CD14-positive monocyte (primary cell): ENCODE data around the gene ACSL5. TPM values are rescaled to one million over a fixed set of nuclear protein-coding genes. Genes with fewer than 3 reads are reported as not detected.
"Not testable (repeated sequence)": the region's sequence is repeated elsewhere in the genome, so short reads cannot be mapped to it uniquely, and the experiment has no call there.

Experiments used
- DNase-seq, 3 donors: peaks; one replicate each; pipeline ENCODE4 v3.0.0-alpha.2; 2011 to 2022
- H2AFZ ChIP-seq: 2 replicates; pipeline ENCODE4 v1.6.0; 2012; ENCODE audit warnings: mild to moderate bottlenecking, low read depth, low read length, inconsistent platforms; ENCODE audit not compliant: insufficient read depth, poor library complexity, severe bottlenecking
- H3K27ac ChIP-seq, 2 donors: 1 replicate in 1 of 2; 2 replicates in 1 of 2; pipeline ENCODE4 v1.5.1; 2012 to 2013; ENCODE audit warnings: low read length in 2 of 2, control low read depth in 1 of 2, inconsistent platforms in 1 of 2, low read depth in 1 of 2, mild to moderate bottlenecking in 1 of 2
- H3K27me3 ChIP-seq, 2 donors: one replicate each; pipeline versions ENCODE4 v1.6.0 to v1.6.1; 2011 to 2013; ENCODE audit warnings: low read length in 2 of 2; ENCODE audit not compliant: control insufficient read depth in 2 of 2, insufficient read depth in 2 of 2
- H3K36me3 ChIP-seq, 2 donors: replicated peaks in 1 of 2; 1 replicate in 1 of 2; 2 replicates in 1 of 2; pipeline versions ENCODE4 v1.5.1 to v1.6.1; 2012 to 2013; ENCODE audit warnings: low read length in 2 of 2, control low read depth in 1 of 2, inconsistent platforms in 1 of 2, mild to moderate bottlenecking in 1 of 2; ENCODE audit not compliant: insufficient read depth in 2 of 2, control insufficient read depth in 1 of 2
- H3K4me1 ChIP-seq, 2 donors: 1 replicate in 1 of 2; 2 replicates in 1 of 2; pipeline versions ENCODE4 v1.5.1 to v1.6.1; 2012 to 2013; ENCODE audit warnings: low read length in 2 of 2, control low read depth in 1 of 2, inconsistent platforms in 1 of 2, mild to moderate bottlenecking in 1 of 2, moderate library complexity in 1 of 2; ENCODE audit not compliant: insufficient read depth in 2 of 2, control insufficient read depth in 1 of 2
- H3K4me2 ChIP-seq: replicated peaks from 2 replicates; pipeline ENCODE3; 2012; ENCODE audit warnings: low read length, moderate library complexity, mild to moderate bottlenecking; ENCODE audit not compliant: poor library complexity, severe bottlenecking; ENCODE audit errors: extremely low read depth
- H3K4me3 ChIP-seq, 3 experiments: fragments of 200-600 bp in 1 of 3; sonication (generic) in 1 of 3; replicated peaks in 1 of 3; 1 replicate in 2 of 3; 2 replicates in 1 of 3; pipeline ENCODE4 v1.5.1; 2011 to 2013; ENCODE audit warnings: low read length in 3 of 3, mild to moderate bottlenecking in 3 of 3, control low read depth in 2 of 3, low read depth in 2 of 3, inconsistent platforms in 1 of 3, moderate library complexity in 1 of 3
- H3K79me2 ChIP-seq: 2 replicates; pipeline ENCODE4 v1.6.0; 2012; ENCODE audit warnings: mild to moderate bottlenecking, control low read depth, inconsistent platforms, low read length, moderate library complexity; ENCODE audit not compliant: insufficient read depth
- H3K9ac ChIP-seq: 2 replicates; pipeline ENCODE4 v1.6.0; 2017; ENCODE audit warnings: low read length, mild to moderate bottlenecking; ENCODE audit not compliant: insufficient read depth, poor library complexity, severe bottlenecking
- H3K9me3 ChIP-seq, 2 donors: replicated peaks in 1 of 2; 1 replicate in 1 of 2; 2 replicates in 1 of 2; pipeline versions ENCODE4 v1.5.1 to v1.6.1; 2012 to 2013; ENCODE audit warnings: low read length in 2 of 2, control low read depth in 1 of 2; ENCODE audit not compliant: control insufficient read depth in 1 of 2, insufficient read depth in 1 of 2
- H4K20me1 ChIP-seq: 2 replicates; pipeline ENCODE4 v1.6.0; 2012; ENCODE audit warnings: mild to moderate bottlenecking, low read length, control low read depth, moderate library complexity; ENCODE audit not compliant: insufficient read depth
- H3K27ac Mint-ChIP-seq, 7 donors: one replicate each; pipeline ENCODE4 v1.8.0; 2020; ENCODE audit warnings: mild to moderate bottlenecking in 7 of 7, mixed read lengths in 7 of 7, moderate library complexity in 6 of 7, inconsistent platforms in 2 of 7
- H3K27me3 Mint-ChIP-seq, 3 donors: one replicate each; pipeline ENCODE4 v1.8.0; 2021 to 2022; ENCODE audit warnings: low read depth in 3 of 3, mild to moderate bottlenecking in 3 of 3, mixed read lengths in 3 of 3, moderate library complexity in 3 of 3, inconsistent platforms in 1 of 3
- H3K36me3 Mint-ChIP-seq, 2 donors: one replicate each; pipeline ENCODE4 v1.8.0; 2020; ENCODE audit warnings: mixed read lengths in 2 of 2, inconsistent platforms in 1 of 2, mild to moderate bottlenecking in 1 of 2
- H3K4me1 Mint-ChIP-seq: one replicate; pipeline ENCODE4 v1.8.0; 2020; ENCODE audit warnings: mild to moderate bottlenecking, mixed read lengths
- H3K4me3 Mint-ChIP-seq, 2 donors: one replicate each; pipeline ENCODE4 v1.8.0; 2020; ENCODE audit warnings: mild to moderate bottlenecking in 2 of 2, mixed read lengths in 2 of 2, moderate library complexity in 1 of 2
- H3K9me3 Mint-ChIP-seq, 7 donors: one replicate each; pipeline ENCODE4 v1.8.0; 2020 to 2022; ENCODE audit warnings: mixed read lengths in 7 of 7, mild to moderate bottlenecking in 6 of 7, moderate library complexity in 6 of 7, inconsistent platforms in 2 of 7
- WGBS: methylation state at CpG from one replicate; pipeline ENCODE4 v1.1.5; 2013; ENCODE audit warnings: missing lambda C conversion rate; ENCODE audit not compliant: insufficient coverage; 5-methylcytosine and 5-hydroxymethylcytosine counted together
- intact Hi-C, 2 donors: fragments of 100-400 bp; cut with micrococcal nuclease; formaldehyde crosslinking; loops; one replicate each; pipeline versions ENCODE4 v1.15.0 to v1.15.1; 2023
- polyA plus RNA-seq, 3 donors: library from polyadenylated mRNA; depleted of rRNA in 1 of 3; unstranded in 2 of 3; stranded (reverse) in 1 of 3; fragments of 300-500 nt in 2 of 3; fragments of >200 nt in 1 of 3; fragmentation: Illumina TruSeq in 2 of 3; gene quantifications; 1 replicate in 2 of 3; 2 replicates in 1 of 3; pipeline ENCODE4 v1.2.3, GENCODE V29; 2012 to 2021
- TF ChIP-seq, protein P1 (sequence below): fragments of 200-600 bp; IDR thresholded peaks from one replicate; pipeline ENCODE4 v1.8.0; 2022; ENCODE audit warnings: antibody characterized with exemption, mild to moderate bottlenecking

ACSL5 gene
- polyA plus RNA-seq, 3 donors, result 27.5 to 44.4 (median 37.5) TPM

DNA sequence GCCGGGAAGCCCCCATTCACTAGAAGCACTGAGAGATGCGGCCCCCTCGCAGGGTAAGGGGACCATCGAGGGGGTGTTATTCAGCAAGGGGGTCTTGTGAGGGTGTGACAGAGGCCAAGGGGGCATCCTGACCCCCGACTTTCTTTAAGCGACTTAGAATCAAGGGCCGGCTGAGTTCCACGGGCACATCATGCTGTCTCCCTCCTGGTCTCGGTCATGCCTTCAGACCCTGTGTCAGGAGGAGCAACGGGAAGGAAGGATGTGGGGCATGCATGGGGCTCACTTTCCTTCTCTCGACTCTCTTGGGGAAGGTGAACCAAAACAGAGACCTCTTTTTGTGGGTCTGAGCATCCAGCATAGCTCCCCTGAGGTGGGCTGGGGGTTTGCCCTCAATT is 2.5 kb downstream of the ACSL5 start:
- Histone ChIP-seq H3K79me2 (peaks cover 40% of the 10 kb centered on the region), H3K4me1 (peaks cover 30 to 33% of the 10 kb centered on the region in 2 donors), H3K9me3 (no peaks in the 10 kb centered on the region), H3K4me2 (peak overlapping the region; percentile 83), H3K27me3 (no peaks in the 10 kb centered on the region), H3K4me3 (peak overlapping the region; percentile 62 to 81 (median 65)), H3K36me3 (peaks cover 3 to 20% of the 10 kb centered on the region in 2 donors), H2AFZ (peak overlapping the region; percentile 84), H3K9ac (peak overlapping the region; percentile 94), H4K20me1 (no peaks in the 10 kb centered on the region), H3K27ac (peak overlapping the region; percentile 88 to 98)
- peak in 1 of 3 donors; percentile 36 for DNase-seq
- Mint-ChIP-seq H3K27me3 (peaks cover 0 to 3% (median 0%) of the 10 kb centered on the region in 3 donors), H3K27ac (peak overlapping the region; percentile 95 to 100 (median 99)), H3K36me3 (peaks cover 20 to 27% of the 10 kb centered on the region in 2 donors), H3K4me1 (peaks cover 45% of the 10 kb centered on the region), H3K9me3 (peaks cover 0 to 10% (median 5%) of the 10 kb centered on the region in 7 donors), H3K4me3 (peak overlapping the region; percentile 98 to 100)
- WGBS, result 0% methylated on average over 10 of the region's 11 CpGs
- TF ChIP-seq, protein P1, sequence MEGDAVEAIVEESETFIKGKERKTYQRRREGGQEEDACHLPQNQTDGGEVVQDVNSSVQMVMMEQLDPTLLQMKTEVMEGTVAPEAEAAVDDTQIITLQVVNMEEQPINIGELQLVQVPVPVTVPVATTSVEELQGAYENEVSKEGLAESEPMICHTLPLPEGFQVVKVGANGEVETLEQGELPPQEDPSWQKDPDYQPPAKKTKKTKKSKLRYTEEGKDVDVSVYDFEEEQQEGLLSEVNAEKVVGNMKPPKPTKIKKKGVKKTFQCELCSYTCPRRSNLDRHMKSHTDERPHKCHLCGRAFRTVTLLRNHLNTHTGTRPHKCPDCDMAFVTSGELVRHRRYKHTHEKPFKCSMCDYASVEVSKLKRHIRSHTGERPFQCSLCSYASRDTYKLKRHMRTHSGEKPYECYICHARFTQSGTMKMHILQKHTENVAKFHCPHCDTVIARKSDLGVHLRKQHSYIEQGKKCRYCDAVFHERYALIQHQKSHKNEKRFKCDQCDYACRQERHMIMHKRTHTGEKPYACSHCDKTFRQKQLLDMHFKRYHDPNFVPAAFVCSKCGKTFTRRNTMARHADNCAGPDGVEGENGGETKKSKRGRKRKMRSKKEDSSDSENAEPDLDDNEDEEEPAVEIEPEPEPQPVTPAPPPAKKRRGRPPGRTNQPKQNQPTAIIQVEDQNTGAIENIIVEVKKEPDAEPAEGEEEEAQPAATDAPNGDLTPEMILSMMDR, result no peak
- intact Hi-C loops, result no loop called here

DNA sequence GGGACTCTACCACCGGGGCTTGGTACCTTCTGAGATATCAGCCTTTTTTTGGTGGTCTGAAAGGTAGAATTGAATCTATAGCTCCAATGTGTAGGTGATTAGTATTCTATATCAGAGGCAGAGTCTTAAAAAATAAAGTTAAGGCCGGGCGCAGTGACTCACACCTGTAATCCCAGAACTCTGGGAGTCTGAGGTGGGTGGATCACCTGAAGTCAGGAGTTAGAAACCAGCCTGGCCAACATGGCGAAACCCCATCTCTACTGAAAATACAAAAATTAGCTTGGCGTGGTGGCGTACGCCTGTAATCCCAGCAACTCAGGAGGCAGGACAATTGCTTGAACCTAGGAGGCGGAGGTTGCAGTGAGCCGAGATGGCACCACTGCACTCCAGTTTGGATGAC is 3.2 kb downstream of the ACSL5 start:
- Mint-ChIP-seq H3K4me1 (peaks cover 45% of the 10 kb centered on the region), H3K27ac (peak overlapping the region in 6 of 7 donors; percentile 70 to 100 (median 84)), H3K36me3 (peaks cover 24 to 31% of the 10 kb centered on the region in 2 donors), H3K4me3 (peak overlapping the region; percentile 51 to 98)
- intact Hi-C loops, H3K9me3 Mint-ChIP-seq, H3K27me3 Mint-ChIP-seq, H3K27me3 ChIP-seq, H3K9ac ChIP-seq, DNase-seq, H4K20me1 ChIP-seq, H2AFZ ChIP-seq, H3K9me3 ChIP-seq: not testable (repeated sequence)
- H3K4me2 ChIP-seq, result peak overlapping the region; percentile 83
- H3K36me3 ChIP-seq, result peaks cover 3 to 24% of the 10 kb centered on the region in 2 donors
- WGBS, result 97% methylated on average over 7 of the region's 9 CpGs
- H3K27ac ChIP-seq, result peak overlapping the region in 1 of 2 donors; percentile 98
- H3K4me1 ChIP-seq, result peaks cover 30 to 33% of the 10 kb centered on the region in 2 donors
- H3K79me2 ChIP-seq, result peaks cover 40% of the 10 kb centered on the region
- H3K4me3 ChIP-seq, result peak overlapping the region in 1 of 3 experiments; percentile 81
